NCI-H69 (cell line): ENCODE measurements around the gene CYTH3.
"Not testable (repeated sequence)": the region's sequence is repeated elsewhere in the genome, so short reads cannot be mapped to it uniquely, and the experiment has no call there.

Experiments
- DNase-seq: peaks from one replicate; lab custom pipeline; 2025; lab: John Stamatoyannopoulos, UW

Gene CYTH3, protein sequence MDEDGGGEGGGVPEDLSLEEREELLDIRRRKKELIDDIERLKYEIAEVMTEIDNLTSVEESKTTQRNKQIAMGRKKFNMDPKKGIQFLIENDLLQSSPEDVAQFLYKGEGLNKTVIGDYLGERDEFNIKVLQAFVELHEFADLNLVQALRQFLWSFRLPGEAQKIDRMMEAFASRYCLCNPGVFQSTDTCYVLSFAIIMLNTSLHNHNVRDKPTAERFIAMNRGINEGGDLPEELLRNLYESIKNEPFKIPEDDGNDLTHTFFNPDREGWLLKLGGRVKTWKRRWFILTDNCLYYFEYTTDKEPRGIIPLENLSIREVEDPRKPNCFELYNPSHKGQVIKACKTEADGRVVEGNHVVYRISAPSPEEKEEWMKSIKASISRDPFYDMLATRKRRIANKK

GRCh38 chr7:6272481-6273323, at the start of gene CYTH3:
TSS of gene CYTH3 (minus strand) at chr7:6272624. CDS start at chr7:6272507, 117 bp downstream.
- peak; percentile 94 for DNase-seq

GRCh38 chr7:6320791-6321190, 48.4 kb upstream of the CYTH3 start:
- peak; percentile 75 for DNase-seq

DNA sequence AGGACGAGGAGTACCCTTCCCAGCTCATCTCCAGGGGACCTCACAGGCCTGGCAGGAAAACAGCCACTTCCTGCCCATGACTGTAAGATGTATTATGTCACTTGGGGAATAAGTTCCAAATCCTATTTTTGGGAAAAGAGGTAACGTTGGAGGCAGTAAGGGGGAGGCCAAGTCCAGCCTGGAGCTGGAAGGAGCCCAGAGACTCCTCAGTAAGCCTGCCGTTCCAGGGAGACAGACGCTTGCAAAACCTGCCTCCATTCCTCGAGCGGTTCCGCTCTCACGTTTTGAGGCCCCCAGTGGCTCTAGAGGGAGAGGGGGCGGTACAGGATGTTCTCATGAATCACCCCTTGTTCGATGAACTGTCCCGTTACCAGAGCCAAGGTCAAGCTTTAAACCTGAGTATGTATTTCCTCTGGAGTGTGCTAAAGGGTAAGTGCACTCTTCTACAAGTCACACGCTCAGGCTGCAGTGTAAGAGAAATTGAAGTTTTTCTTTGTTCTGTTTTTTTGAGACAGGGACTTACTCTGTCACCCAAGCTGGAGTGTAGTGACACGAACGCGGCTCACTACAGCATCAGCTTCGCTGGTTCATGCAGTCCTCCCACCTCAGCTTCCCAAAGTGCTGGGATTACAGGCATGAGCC, 45.5 kb upstream of the CYTH3 start:
- no peak for DNase-seq

GRCh38 chr7:6316226-6316625, 43.8 kb upstream of the CYTH3 start:
- no peak for DNase-seq

DNA sequence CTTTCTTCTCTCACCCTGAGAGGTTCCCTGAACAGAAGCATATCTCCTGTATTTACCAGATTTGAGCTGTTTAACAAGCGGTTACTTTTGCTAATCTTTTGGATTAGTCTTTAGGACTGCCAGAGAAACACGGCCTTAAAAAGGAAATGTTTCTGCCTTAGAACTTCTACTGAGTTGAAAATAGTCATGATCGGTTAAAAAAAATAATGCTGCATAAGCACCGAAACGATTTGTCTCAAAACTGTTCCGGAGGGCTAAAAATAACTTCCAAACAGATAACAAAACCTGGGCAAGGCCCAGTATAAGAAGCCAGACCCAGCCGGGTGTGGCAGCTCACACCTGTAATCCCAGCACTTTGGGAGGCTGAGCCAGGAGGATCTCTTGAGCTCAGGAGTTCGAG, 43.3 kb upstream of the CYTH3 start:
- no peak for DNase-seq

DNA sequence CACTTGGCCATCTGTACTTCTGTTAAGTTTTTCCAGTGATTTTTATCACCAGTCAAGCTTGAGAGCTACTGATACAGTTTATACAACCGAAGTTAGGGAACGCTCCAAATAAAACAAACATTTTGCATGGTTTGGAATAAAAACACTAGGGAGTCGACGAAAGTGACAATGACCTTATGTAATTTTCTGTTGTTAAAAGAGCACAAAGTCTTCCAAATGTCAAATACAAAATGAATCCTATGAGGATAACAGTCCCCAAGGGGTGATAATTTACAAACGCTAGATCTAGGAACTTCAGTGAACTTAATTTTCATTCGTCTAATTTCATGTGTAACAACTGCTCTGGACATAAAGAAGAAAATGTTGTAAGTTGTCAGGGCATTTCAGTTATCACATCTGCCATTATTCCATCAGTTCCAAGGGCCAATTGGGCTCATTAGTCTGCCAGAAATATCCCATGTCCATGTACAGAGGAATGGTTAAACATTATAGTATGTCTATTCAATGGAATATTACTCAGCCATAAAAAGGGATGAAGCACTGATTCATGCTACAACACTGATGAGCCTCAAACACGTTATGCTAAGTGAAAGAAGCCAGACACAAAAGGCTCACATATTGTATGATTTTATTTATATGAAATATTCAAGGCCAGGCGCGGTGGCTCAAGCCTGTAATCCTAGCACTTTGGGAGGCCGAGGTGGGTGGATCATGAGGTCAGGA, 38.0 kb upstream of the CYTH3 start:
- DNase-seq: no peak

DNA sequence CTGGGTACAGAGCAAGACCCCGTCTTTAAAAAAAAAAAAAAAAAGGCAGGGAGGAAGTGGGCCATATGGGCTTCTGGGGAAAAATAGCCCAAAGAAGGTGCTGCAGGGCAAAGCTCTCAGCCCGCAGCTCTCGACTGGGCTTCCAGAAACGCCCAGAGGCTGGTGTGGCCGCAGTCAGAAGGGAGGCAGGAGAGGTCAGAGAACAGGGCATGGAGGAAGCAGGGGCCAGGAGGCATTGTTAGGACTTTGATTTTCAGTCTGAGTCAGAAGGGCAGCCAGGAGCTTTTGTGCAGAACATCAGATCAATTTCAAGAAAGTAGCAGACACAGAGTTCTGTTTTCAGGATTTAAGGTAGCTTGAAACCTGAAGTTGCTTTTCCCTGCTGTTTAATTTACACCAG, 35.3 kb upstream of the CYTH3 start:
- DNase-seq: no peak

- peak; percentile 20 for DNase-seq
Measured at GRCh38 chr7:6306471-6306870, 34.0 kb upstream of the CYTH3 start.

- no peak for DNase-seq
Measured at GRCh38 chr7:6305330-6305729, 32.9 kb upstream of the CYTH3 start.

DNA sequence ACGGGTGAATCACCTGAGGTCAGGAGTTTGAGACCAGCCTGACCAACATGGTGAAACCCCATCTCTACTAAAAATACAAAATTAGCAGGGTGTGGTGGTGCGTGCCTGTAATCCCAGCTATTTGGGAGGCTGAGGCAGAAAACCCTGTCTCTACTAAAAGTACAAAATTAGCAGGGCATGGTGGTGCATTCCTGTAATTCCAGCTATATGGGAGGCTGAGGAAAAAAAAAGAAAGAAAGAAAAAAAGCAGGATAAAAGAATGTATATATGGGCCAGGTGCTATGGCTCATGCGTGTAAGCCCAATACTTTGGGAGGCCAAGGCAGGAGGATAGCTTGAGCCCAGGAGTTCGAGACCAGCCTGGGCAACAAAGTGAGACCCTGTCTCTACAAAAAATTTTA, 29.0 kb upstream of the CYTH3 start:
- DNase-seq: not testable (repeated sequence)

GRCh38 chr7:6299774-6300173, 27.4 kb upstream of the CYTH3 start:
- DNase-seq: peak; percentile 55

GRCh38 chr7:6294839-6295238, 22.4 kb upstream of the CYTH3 start:
- peak; percentile 78 for DNase-seq

GRCh38 chr7:6293202-6293601, 20.8 kb upstream of the CYTH3 start:
- DNase-seq: no peak

DNA sequence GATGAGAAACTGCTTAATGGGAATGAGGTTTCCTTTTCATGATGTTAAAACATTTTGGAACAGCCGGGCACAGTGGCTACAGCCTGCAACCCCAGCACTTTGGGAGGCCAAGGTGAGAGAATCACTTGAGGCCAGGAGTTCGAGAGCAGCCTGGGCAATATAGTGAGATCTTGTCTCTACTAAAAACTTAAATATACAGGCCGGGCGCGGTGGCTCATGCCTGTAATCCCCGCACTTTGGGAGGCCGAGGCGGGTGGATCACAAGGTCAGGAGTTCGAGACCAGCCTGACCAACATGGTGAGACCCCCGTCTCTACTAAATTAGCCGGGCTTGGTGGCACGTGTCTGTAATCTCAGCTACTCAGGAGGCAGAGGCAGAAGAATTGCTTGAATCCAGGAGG, 19.5 kb upstream of the CYTH3 start:
- not testable (repeated sequence) for DNase-seq

DNA sequence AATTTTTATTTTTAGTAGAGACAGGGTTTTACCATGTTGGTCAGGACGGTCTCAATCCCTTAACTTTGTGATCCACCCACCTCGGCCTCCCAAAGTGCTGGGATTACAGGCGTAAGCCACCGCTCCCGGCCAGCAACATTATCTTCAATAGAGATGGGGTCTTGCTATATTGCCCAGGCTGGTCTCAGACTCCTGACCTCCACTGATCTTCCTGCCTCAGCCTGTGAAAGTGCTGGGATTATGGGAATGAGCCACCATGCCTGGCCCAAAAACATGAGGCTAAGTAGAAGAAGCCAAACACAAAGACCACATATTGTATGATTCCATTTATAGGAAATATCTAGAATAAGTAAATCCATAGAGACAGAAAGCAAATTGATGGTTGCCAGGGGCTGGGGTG, 19.1 kb upstream of the CYTH3 start:
- no peak for DNase-seq

DNA sequence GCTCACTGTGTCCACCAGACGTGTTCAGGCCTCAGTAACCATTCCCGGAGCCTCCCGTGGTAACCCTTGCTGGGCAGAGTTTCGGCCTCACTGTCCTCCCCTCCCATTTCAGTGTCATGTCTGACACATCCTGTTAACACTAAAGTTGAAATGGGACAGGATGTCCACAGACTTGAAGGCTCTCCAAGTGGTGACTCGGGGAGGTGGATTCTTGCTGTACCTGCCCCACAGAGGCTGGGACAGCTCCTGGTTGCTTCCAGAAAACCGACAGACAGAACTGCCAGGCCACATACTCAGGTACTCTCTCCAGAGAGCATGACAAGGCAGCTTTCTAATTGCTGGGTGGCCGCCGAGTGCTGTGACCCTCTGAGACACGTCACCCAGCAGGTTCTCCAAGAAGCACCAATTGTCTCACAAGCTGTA, 17.9 kb upstream of the CYTH3 start:
- DNase-seq: no peak

- DNase-seq: no peak
Measured at GRCh38 chr7:6288270-6288860, 15.9 kb upstream of the CYTH3 start.

GRCh38 chr7:6286486-6286885, 14.1 kb upstream of the CYTH3 start:
- DNase-seq: no peak

DNA sequence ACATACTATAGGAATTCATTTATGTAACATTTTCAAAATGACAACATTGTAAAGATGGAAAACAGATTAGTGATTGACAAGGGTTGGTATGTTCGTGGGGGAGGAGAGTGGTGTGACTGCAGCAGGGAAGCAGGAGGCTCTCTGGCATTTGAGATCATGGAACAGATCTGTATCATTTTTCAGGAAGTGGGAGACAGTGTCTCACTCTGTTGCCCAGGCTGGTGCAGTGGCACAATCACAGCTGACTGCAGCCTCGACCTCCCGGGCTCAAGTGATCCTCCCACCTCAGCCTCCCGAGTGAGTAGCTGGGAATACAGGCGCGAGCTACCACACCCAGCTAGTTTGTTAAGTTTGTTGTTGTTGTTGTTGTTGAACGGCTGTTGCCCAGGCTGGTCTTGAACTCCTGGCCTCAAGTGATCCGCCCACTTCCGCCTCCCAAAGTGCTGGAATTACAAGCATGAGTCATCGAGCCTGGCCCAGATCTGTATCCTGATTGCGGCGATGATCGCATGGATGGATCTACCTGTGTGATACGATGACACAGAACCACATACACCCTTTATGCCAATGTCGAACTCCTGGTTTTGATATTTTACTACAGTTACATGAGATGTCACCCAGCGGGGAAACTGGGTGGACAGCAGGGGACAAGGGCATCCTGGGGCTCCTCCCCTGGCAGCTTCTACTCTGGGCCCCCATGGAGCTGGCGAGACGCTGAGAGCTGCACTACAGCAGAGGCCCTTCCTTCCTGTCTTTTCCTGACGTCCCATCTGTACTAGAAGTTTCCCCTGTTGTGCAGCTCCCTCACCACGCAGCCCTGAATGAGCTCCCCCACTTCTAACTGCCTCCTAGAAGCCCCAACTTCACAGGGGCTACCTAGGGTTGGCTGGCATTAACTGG, 12.3 kb upstream of the CYTH3 start:
- no peak for DNase-seq

DNA sequence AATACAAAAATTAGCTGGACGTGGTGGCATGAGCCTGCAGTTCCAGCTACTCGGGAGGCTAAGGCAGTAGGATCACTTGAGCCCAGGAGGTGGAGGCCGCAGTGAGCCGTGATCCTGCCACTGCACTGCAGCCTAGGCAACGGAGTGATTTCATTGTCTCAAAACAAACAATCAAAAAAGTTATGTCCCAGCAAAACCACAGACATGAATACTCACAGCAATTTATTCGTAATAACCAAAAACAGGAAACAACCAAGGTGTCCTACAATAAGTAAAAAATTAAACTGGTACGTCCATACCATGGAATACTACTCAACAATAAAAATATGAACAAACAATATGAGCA, 11.6 kb upstream of the CYTH3 start:
- DNase-seq: no peak
